Measurements from ENCODE around the gene IL17A. TPM values are rescaled to one million over a fixed set of nuclear protein-coding genes. Genes with fewer than 3 reads are reported as not detected.

IL17A gene
- total and polyA plus RNA-seq, 8 donors: not detected

GRCh38 chr6:52201493-52201892 lies 15.3 kb downstream of the IL17A start:
- no peak for TF ChIP-seq CTCF (IDR thresholded peaks at IDR 0.05)
- intact Hi-C loops (cut with DNase I): no loop called here
- Histone ChIP-seq H3K36me3 (no peaks in the 10 kb centered on the region), H3K4me3 (no peak overlapping the region), H3K9me3 (no peaks in the 10 kb centered on the region), H3K27ac (no peak overlapping the region), H3K27me3 (no peaks in the 10 kb centered on the region), H3K4me1 (no peaks in the 10 kb centered on the region)
- DNase-seq: no peak
- ATAC-seq: no peak
- no peak for FAIRE-seq

GRCh38 chr6:52207066-52207465 lies 20.9 kb downstream of the IL17A start:
- Histone ChIP-seq H3K4me1 (no peaks in the 10 kb centered on the region), H3K9me3 (no peaks in the 10 kb centered on the region), H3K4me3 (no peak overlapping the region), H3K27ac (no peak overlapping the region), H3K36me3 (no peaks in the 10 kb centered on the region), H3K27me3 (no peaks in the 10 kb centered on the region)
- FAIRE-seq (no peak), DNase-seq (no peak), ATAC-seq (no peak)
- no peak for TF ChIP-seq CTCF (IDR thresholded peaks at IDR 0.05)
- intact Hi-C loops (cut with DNase I): no loop called here
- WGBS, 2 donors: 91 to 98% methylated on average over 2 of the region's 2 CpGs

- no peaks in the 10 kb centered on the region for H3K36me3 ChIP-seq
- no peak for DNase-seq
- 74 to 80% methylated on average over 3 of the region's 3 CpGs for WGBS, 2 donors
- no peak for FAIRE-seq
- H3K27ac ChIP-seq: no peak overlapping the region
- no peaks in the 10 kb centered on the region for H3K9me3 ChIP-seq
- H3K4me3 ChIP-seq: no peak overlapping the region
- no peak for TF ChIP-seq CTCF (IDR thresholded peaks at IDR 0.05)
- no peak for ATAC-seq
- H3K4me1 ChIP-seq: no peaks in the 10 kb centered on the region
- H3K27me3 ChIP-seq: no peaks in the 10 kb centered on the region
- intact Hi-C loops (cut with DNase I): no loop called here
Measured at GRCh38 chr6:52208612-52209011, 22.4 kb downstream of the IL17A start.

- 55 to 62% methylated on average over 2 of the region's 2 CpGs for WGBS, 2 donors
- Histone ChIP-seq H3K36me3 (no peaks in the 10 kb centered on the region), H3K4me3 (no peak overlapping the region), H3K27ac (no peak overlapping the region), H3K4me1 (no peaks in the 10 kb centered on the region), H3K9me3 (no peaks in the 10 kb centered on the region), H3K27me3 (no peaks in the 10 kb centered on the region)
- FAIRE-seq (no peak), DNase-seq (no peak), ATAC-seq (no peak)
- intact Hi-C loops (cut with DNase I): no loop called here
- TF ChIP-seq CTCF (IDR thresholded peaks at IDR 0.05): no peak
Measured at GRCh38 chr6:52209770-52210169, 23.6 kb downstream of the IL17A start.

GRCh38 chr6:52210227-52210626 lies 24.1 kb downstream of the IL17A start:
- ATAC-seq: no peak
- no peaks in the 10 kb centered on the region for H3K36me3 ChIP-seq
- H3K4me3 ChIP-seq: no peak overlapping the region
- H3K27me3 ChIP-seq: no peaks in the 10 kb centered on the region
- H3K4me1 ChIP-seq: no peaks in the 10 kb centered on the region
- H3K9me3 ChIP-seq: no peaks in the 10 kb centered on the region
- WGBS, 2 donors: 58 to 71% methylated on average over 2 of the region's 2 CpGs
- no peak for FAIRE-seq
- intact Hi-C loops (cut with DNase I): no loop called here
- TF ChIP-seq CTCF (IDR thresholded peaks at IDR 0.05): no peak
- no peak overlapping the region for H3K27ac ChIP-seq
- no peak for DNase-seq
